ACC112 (cell line): ENCODE results near the gene PIGZ.

Experiments used
- H2AFZ ChIP-seq: fragments of 200-600 bp; sonication (generic); one replicate; pipeline ENCODE4 v1.6.0; 2017; ENCODE audit warnings: antibody characterized with exemption, low read length; ENCODE audit not compliant: unreplicated experiment
- H3K27ac ChIP-seq: fragments of 200-600 bp; sonication (generic); 2 replicates; pipeline ENCODE4 v1.5.1; 2014; ENCODE audit warnings: low read depth, mild to moderate bottlenecking, antibody characterized with exemption, low read length, moderate library complexity
- H3K27me3 ChIP-seq: fragments of 200-600 bp; sonication (generic); 2 replicates; pipeline ENCODE4 v1.6.1; 2014; ENCODE audit warnings: mild to moderate bottlenecking, antibody characterized with exemption, low read length, moderate library complexity, mixed read lengths; ENCODE audit not compliant: insufficient read depth
- H3K36me3 ChIP-seq: fragments of 200-600 bp; sonication (generic); 2 replicates; pipeline ENCODE4 v1.6.1; 2016; ENCODE audit warnings: mild to moderate bottlenecking, antibody characterized with exemption, low read length, moderate library complexity, mixed read lengths; ENCODE audit not compliant: insufficient read depth
- H3K4me1 ChIP-seq: fragments of 200-600 bp; sonication (generic); one replicate; pipeline ENCODE4 v1.6.1; 2016; ENCODE audit warnings: low read length, mixed read lengths; ENCODE audit not compliant: insufficient read depth, unreplicated experiment, control insufficient read depth
- H3K4me3 ChIP-seq: fragments of 200-600 bp; sonication (generic); 2 replicates; pipeline ENCODE4 v1.5.1; 2014; ENCODE audit warnings: mild to moderate bottlenecking, low read depth, low read length
- H3K79me2 ChIP-seq: fragments of 200-600 bp; sonication (generic); one replicate; pipeline ENCODE4 v1.6.0; 2016; ENCODE audit warnings: low read length; ENCODE audit not compliant: control insufficient read depth, unreplicated experiment, insufficient read depth

Gene PIGZ, protein sequence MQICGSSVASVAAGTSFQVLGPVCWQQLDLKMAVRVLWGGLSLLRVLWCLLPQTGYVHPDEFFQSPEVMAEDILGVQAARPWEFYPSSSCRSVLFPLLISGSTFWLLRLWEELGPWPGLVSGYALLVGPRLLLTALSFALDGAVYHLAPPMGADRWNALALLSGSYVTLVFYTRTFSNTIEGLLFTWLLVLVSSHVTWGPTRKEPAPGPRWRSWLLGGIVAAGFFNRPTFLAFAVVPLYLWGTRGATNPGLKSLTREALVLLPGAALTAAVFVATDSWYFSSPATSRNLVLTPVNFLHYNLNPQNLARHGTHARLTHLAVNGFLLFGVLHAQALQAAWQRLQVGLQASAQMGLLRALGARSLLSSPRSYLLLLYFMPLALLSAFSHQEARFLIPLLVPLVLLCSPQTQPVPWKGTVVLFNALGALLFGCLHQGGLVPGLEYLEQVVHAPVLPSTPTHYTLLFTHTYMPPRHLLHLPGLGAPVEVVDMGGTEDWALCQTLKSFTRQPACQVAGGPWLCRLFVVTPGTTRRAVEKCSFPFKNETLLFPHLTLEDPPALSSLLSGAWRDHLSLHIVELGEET

DNA sequence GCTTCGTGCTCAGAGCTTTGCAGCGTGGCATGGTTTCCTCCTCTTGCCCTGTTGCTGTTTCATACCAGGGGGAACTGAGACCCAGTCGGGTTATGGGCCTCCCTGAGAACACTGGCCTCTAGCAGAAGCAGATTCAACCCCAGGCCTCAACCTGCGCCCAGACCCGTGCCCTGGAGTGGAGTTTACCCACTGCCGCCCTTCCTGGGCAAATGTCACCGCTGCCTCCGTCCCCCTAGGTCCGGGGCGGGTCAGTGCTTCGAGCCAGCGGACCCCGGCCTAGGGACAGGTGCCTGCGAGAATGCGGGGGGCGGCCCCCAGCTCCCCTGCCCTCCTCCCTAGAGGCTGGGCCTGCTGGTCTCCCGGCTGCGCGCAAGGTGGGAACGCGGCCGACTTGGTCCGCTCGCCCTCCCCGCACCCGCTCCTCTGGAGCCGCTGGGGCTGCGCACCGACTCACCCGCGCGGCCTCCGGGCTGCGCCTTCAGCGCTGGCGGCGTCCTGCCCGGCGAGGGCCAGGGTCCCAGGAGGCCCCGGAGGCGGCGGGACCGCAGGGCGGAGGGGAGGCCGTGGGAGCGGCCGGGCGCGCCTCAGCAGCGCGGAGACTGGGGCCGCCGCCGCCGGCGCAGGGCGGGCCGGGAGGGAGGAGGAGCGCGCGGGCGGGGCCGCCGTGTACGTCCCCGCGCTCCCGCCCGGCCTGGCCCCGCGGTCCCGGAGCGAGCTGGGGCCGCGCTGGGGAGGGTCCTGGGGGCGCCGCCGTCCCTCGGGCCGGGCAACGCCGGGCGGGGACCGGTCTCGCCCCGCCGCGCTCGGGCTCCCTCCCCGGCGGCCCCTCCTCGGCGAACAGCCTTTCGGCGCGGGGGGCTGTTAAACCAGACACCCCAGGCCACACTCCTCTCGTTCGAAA is at the start of gene PIGZ:
TSS of gene PIGZ (minus strand) at position 601 of the 901 bp plus-strand sequence. CDS start 16,802 bp downstream, outside the sequence.
- no peaks in the 10 kb centered on the region for H3K36me3 ChIP-seq
- peak within 1 kb of the TSS; percentile 99 for H3K4me3 ChIP-seq
- no peak within 1 kb of the TSS for H3K27ac ChIP-seq
- no peaks in the 10 kb centered on the region for H3K27me3 ChIP-seq
- peak within 1 kb of the TSS; percentile 99 for H2AFZ ChIP-seq
- peaks cover 4% of the 10 kb centered on the region for H3K4me1 ChIP-seq
- H3K79me2 ChIP-seq = no peaks in the 10 kb centered on the region

DNA sequence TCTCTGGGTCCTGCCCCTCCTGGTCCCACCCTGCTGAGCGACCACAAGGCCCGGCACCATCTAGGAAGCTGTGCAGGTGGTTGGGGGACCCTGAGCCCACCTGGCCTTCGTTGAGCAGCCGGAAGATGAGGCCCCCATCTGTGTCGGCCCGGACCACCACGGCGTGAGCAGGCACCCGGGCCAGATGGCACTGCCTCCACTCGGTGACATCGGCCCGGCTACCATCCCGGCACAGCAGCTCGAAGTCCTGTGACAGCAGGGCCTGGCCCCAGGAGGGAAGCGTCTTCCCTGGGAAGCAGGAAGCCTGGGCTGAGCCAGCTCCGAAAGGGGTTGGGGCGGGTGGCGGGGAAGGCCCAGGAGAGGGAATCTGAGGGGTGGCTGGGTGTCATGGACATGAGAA is 48.4 kb upstream of the PIGZ start:
- Histone ChIP-seq H3K4me1 (no peaks in the 10 kb centered on the region), H3K27ac (no peak overlapping the region), H3K4me3 (no peak overlapping the region), H3K27me3 (no peaks in the 10 kb centered on the region), H3K79me2 (no peaks in the 10 kb centered on the region), H3K36me3 (no peaks in the 10 kb centered on the region), H2AFZ (no peak overlapping the region)

DNA sequence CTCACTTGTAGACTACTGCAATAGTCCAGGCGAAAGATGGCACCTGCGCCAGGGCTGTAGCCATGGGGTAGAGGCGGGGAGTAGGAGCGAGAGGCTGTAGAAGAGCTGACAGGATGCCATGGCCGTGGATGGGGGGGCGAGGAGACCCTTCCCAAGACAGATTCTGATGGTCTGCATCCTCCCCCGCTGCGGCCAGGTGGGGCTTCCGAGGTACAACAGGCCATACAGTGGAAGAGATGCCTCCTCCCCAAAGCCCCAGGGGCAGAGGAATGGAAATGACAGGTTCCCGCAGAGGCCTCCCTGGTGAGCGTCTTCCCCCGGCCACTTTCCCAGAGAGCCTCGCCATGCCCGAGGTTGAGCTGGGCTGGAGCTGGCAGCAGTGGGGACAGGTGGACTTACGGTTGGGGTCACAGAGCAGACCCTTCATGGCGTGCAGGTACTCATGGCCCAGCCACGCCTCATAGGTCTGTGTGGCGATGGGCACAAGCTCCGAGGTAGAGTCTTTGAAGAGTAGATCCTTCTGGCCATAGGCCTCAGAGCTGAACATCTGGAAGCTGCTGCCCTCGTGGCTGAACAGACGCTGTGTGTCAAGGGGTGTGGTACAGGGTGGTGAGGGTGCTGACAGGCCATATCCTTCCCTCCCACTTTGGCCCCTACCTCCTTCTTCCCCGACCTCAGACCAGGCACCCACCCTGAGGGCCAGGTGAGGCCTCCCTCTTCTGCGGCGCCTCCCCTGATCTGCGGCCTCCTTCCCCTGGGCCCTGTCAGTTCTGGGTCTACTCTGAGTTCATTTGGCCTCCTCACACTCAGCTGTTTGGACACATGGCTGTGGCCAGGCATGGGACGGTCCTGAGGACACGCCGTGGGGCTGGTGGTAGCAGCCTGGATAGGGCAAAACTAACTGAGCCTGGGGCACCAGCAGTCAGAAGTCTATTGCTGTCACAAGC is 47.4 kb upstream of the PIGZ start:
- Histone ChIP-seq H3K4me1 (no peaks in the 10 kb centered on the region), H2AFZ (no peak overlapping the region), H3K79me2 (no peaks in the 10 kb centered on the region), H3K36me3 (no peaks in the 10 kb centered on the region), H3K27me3 (no peaks in the 10 kb centered on the region), H3K4me3 (no peak overlapping the region), H3K27ac (no peak overlapping the region)

DNA sequence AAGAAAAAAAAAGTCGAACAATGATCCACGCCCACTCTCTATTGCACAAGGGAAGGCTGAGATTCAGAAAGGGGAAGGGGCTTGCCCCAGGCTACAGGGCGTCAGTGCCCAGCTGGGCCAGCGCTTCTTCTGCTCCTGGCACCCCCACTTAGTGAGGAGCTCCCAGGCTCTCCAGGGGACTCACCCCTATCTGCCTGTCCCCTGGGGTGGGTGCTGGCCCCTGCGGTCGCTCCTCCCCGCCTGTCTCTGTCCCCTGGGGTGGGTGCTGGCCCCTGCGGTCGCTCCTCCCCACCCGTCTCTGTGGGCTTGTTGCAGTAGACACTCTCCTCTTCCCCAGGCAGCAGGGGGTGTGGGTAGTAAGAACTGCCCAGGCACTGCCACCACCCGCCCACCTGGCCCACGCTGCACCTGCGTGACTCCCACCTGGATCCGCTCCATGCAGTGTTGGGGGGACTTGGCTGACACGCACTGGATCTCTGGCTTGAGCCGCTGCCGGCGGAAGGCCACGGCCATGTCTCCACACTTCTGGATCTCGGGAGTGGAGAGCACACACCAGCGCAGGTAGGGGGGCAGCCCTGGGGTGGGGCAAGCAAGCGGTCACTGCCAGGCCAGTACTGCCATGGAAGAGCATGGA is 46.4 kb upstream of the PIGZ start:
- Histone ChIP-seq H3K4me3 (no peak overlapping the region), H2AFZ (no peak overlapping the region), H3K27ac (no peak overlapping the region), H3K27me3 (no peaks in the 10 kb centered on the region), H3K4me1 (no peaks in the 10 kb centered on the region), H3K79me2 (no peaks in the 10 kb centered on the region), H3K36me3 (no peaks in the 10 kb centered on the region)

DNA sequence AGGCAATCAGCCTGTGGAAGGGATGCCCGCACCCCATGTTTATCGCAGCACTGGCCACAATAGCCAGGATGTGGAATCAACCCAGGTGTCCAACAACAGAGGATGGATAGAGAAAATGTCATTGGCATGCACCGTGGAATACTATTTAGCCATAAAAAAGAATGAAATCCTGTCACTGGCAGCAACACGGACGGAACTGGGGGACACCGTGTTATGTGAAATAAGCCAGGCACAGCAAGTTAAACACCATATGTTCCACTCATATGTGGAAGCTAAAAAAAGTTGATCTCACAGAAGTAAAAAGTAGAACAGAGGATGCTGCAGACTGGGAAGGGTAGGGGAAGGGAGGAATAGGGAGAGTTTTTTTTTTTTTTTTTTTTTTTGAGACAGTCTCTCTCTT is 45.4 kb upstream of the PIGZ start:
- H3K27me3 ChIP-seq = no peaks in the 10 kb centered on the region
- no peaks in the 10 kb centered on the region for H3K4me1 ChIP-seq
- H2AFZ ChIP-seq = no peak overlapping the region
- no peaks in the 10 kb centered on the region for H3K79me2 ChIP-seq
- H3K36me3 ChIP-seq = no peaks in the 10 kb centered on the region
- H3K27ac ChIP-seq = no peak overlapping the region
- H3K4me3 ChIP-seq = no peak overlapping the region

DNA sequence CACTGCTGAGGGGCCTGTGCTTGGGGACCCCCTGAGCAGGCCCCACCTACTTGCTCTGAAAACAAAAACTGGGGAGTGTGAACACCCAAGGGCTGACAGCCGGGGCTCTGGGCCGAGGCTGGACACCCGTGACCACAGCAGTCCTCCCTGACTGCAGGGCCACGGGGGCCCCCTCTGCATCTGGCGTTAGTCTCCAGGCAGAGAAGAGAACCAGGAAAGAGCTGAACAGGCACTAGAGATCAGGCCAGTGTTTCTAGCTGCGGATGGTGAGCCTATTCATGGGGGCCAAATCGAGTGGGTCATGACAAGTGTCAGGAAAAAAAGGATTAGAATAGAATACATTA is 43.9 kb upstream of the PIGZ start:
- Histone ChIP-seq H3K27ac (no peak overlapping the region), H3K27me3 (no peaks in the 10 kb centered on the region), H3K4me1 (no peaks in the 10 kb centered on the region)

DNA sequence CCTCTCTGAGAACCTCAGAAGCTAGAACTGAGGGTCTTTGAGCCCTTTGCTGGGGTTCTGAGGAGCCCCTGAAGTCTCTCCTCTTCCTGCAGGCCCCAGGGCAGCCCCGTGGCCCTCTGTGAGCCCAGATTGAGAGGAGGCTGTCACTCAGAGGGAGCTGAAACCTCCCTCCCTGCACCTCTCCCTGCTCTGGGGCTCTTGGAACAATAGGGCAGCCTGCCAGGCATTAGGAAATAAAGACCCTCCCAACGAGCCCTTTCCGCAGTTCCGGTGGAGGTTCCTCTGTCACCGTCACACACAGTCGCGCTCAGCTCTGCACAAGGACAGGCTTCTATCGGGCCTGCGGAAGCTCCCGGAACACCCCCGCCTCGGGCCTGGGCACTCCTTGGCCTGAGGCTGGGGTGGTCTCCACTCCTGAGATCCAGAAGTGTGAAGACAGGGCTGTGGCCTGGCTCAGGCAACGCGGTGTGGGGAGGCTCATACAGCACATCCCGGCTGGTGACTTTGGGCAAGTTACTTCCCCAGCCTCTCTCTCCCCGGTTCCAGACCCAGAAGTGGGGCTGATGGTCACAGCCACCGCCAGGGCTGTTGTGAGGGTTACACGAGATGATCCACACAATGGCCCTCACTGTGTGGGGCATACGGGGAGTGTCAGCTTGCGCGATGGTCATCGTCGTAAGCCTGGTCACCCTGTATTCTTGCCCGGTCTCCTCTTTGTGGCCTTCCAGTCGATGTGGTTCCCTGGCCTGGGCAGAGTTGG is 43.3 kb upstream of the PIGZ start:
- no peaks in the 10 kb centered on the region for H3K79me2 ChIP-seq
- H3K36me3 ChIP-seq = no peaks in the 10 kb centered on the region
- no peaks in the 10 kb centered on the region for H3K4me1 ChIP-seq
- H2AFZ ChIP-seq = no peak overlapping the region
- H3K27me3 ChIP-seq = no peaks in the 10 kb centered on the region
- H3K27ac ChIP-seq = no peak overlapping the region
- no peak overlapping the region for H3K4me3 ChIP-seq

More for the DNA sequence above, 43.9 kb upstream of the PIGZ start:
- Histone ChIP-seq H3K79me2 (no peaks in the 10 kb centered on the region), H3K36me3 (no peaks in the 10 kb centered on the region), H3K4me3 (no peak overlapping the region), H2AFZ (no peak overlapping the region)

DNA sequence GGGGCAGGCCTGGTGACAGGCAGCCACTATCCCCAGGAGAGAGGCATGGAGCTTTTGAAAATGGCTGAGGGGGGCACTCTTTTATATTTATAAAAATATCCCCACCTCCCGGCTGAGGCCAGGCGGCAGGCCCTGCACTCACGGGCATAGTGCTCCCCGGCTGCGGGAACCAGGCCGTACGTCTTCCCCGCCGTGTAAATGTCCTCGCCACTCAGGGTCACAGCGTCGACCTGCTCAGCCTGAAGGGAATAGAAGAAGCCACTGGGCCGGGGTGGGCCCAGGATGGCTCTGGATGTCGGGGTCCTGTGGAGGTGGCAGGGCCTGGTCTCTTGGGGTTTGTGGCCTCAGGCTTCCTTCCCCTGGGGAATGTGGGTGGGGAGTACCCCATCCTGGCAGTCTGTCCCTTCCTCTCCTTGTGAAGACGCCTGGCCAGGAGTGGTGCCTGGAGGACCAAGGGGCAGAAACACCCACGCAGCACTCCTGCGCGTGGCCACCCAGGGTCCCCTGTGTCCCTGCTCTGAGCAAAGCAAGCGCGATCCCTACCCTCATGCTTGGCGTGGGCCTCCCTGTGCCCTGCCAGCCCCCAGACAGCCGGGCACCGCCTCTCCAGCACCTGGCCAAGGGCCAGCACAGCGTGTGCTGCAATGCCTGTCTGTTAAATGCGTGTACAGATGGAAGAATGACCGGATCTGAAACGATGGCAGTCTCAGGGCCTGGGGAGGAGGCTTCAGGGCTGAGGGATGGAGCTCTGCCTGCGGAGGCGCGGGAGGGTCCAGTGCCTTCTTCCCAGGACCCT is 42.1 kb upstream of the PIGZ start:
- Histone ChIP-seq H3K4me1 (no peaks in the 10 kb centered on the region), H2AFZ (no peak overlapping the region), H3K4me3 (no peak overlapping the region), H3K36me3 (no peaks in the 10 kb centered on the region), H3K27me3 (no peaks in the 10 kb centered on the region), H3K79me2 (no peaks in the 10 kb centered on the region), H3K27ac (no peak overlapping the region)

DNA sequence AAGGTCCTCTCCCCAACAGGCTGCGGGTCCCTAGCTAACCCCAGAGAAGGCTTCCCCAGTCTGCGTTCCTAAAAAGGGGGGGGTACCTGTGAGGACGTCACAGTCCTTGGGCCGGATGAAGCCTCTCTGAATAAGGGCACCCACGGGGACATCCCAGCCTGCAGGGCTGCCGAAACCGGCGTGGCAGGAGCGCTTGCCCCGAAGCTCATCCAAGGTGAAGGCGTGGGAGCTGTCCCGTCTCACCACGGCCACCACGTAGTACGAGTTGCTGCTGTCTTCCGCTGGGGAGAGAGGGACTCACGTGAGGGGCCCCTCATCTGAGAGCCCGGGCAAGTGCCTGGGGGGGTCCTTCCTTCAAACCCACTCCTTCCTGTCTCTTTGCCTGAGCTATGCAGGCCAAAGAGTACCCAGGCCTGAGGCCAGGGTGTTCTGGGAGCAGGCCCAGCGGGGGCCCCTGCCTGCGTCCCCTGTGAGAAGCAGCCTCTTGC is 40.9 kb upstream of the PIGZ start:
- Histone ChIP-seq H3K4me1 (no peaks in the 10 kb centered on the region), H3K27ac (no peak overlapping the region)

More for the DNA sequence above, 40.9 kb upstream of the PIGZ start:
- Histone ChIP-seq H3K4me3 (no peak overlapping the region), H3K27me3 (no peaks in the 10 kb centered on the region), H2AFZ (no peak overlapping the region), H3K36me3 (peaks cover 2% of the 10 kb centered on the region; the same call in 1 of the 2 replicates), H3K79me2 (no peaks in the 10 kb centered on the region)
